ENCODE data around the gene ZSCAN10.

ZSCAN10 gene

GRCh38 chr16:3094289-3095027 lies 4.6 kb downstream of the ZSCAN10 start:
- peak; percentile 86 for DNase-seq (ENCODE audit: low spot score)
- TF ChIP-seq CTCF (IDR thresholded peaks at IDR 0.05; ENCODE audit: extremely low read depth, missing control alignments), result peak; percentile 54

GRCh38 chr16:3092501-3092941 lies 6.6 kb downstream of the ZSCAN10 start:
- DNase-seq (ENCODE audit: low spot score), result peak; percentile 8
- no peak for TF ChIP-seq CTCF (IDR thresholded peaks at IDR 0.05; ENCODE audit: extremely low read depth, missing control alignments)

- no peak for TF ChIP-seq CTCF (IDR thresholded peaks at IDR 0.05; ENCODE audit: extremely low read depth, missing control alignments)
Measured at GRCh38 chr16:3091551-3091950, 7.5 kb downstream of the ZSCAN10 start.

GRCh38 chr16:3089717-3090592 lies 9.1 kb downstream of the ZSCAN10 start:
- TF ChIP-seq CTCF (IDR thresholded peaks at IDR 0.05; ENCODE audit: extremely low read depth, missing control alignments), result no peak
- DNase-seq (ENCODE audit: low spot score), result peak; percentile 25

More at GRCh38 chr16:3091551-3091950, 7.5 kb downstream of the ZSCAN10 start:
- peak; percentile 18 for DNase-seq (ENCODE audit: low spot score)

GRCh38 chr16:3088925-3089716 lies 10.0 kb downstream of the ZSCAN10 start:
- TF ChIP-seq CTCF (IDR thresholded peaks at IDR 0.05; ENCODE audit: extremely low read depth, missing control alignments), result no peak

GRCh38 chr16:3088450-3088849 lies 10.6 kb downstream of the ZSCAN10 start:
- no peak for TF ChIP-seq CTCF (IDR thresholded peaks at IDR 0.05; ENCODE audit: extremely low read depth, missing control alignments)
- peak; percentile 10 for DNase-seq (ENCODE audit: low spot score)

More at GRCh38 chr16:3088925-3089716, 10.0 kb downstream of the ZSCAN10 start:
- peak; percentile 10 for DNase-seq (ENCODE audit: low spot score)
